Epidermal melanocyte (primary cell): Measurements from ENCODE around the gene GNPAT.

Experiments
- DNase-seq: peaks from one replicate; pipeline ENCODE4 v3.0.0; 2011; ENCODE audit warnings: low spot score; ENCODE audit not compliant: insufficient read length

The GNPAT gene

DNA sequence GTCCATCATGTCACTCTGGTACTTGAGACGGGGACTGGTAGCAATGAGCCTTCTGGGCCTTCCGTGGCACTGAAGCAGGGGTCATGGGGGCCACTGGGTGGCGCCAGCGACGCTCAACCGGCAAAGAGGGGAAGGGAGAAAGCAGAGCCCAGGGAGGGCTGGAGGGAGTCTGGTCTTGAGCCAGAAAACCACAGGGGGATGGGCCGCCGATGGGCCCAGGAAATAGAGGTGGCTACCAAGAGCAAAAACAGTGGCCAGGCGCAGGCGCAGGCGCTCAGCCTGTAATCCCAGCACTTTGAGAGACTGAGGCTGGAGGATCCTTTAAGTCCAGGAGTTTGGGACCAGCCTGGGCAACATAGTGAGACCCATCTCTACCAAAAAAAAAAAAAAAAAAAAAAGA is 74.9 kb downstream of the GNPAT start:
- DNase-seq: no peak

DNA sequence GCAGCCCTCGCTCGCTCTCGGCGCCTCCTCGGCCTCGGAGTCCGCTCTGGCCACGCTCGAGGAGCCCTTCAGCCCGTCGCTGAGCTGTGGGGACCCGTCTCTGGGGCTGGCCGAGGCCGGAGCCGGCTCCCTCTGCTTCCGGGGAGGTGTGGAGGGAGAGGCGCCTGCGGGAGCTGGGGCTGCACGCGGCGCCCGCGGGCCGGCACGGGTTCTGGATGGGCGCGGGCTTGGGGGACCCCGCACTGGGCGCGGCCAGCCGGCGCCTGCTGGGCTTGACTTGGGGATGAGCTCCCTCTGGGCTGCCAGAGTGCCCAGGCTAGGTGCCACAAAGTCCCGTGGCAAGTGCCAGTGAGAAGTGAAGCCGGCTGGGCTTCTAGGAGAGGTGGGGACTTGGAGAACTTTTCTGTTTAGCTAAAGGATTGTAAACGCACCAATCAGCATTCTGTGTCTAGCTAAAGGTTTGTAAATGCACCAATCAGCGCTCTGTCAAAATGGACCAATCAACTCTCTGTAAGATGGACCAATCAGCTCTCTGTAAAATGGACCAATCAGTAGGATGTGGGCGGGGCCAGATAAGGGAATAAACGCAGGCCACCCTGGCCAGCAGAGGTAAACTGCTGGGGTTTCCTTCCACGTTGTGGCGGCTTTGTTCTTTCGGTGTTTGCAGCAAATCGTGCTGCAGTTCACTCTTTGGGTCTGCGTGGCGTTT is 76.4 kb downstream of the GNPAT start:
- no peak for DNase-seq

DNA sequence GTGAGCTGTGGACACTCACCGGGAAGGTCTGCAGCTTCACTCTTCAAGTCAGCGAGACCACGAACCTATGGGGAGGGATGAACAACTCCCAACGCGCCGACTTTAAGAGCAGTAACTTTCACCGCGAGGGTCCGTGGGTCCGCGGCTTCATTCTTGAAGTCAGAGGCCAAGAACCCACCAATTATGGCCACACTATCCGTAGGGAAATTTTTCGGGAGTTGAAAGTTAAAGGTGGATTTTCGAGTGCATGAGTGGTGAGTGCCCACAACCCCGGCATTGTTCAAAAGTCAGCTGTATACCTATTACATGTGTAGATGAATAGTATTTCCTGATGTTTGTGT is 77.0 kb downstream of the GNPAT start:
- no peak for DNase-seq

DNA sequence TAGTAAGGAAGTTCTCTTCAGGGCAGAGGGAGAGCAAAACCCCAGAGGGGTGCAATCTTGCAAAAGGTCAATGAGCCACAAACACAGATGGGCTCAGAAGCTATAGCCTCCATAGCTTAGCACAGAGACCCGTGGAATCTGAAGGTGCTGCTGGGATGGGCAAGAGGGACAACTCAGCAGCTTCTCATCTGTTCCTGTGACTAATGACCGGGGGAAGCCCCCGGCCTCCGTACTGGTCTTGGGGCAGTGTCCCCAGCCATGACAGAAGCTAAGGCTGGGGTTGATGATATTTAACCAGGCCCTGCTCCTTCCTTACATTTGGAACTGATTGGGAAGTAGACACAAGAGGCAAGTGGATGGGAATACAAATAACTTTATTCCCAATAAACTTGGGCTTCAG is 77.6 kb downstream of the GNPAT start:
- no peak for DNase-seq

DNA sequence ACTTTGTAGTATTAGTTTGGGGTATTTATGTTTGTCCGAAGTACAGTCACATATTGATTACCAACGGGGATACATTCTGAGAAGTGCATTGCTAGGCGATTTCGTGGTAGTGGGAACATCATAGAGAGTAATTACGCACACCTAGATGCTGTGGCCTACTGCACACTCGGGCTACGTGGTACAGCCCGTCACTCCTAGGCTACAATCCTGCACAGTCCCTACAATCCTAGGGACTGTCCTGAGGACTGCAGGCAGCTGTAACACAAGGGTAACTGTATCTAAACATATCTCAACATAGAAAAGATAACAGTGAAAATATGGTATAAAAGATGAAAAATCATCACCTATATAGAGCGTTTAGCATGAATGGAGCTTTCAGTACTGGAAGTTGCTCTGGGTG is 78.1 kb downstream of the GNPAT start:
- no peak for DNase-seq

DNA sequence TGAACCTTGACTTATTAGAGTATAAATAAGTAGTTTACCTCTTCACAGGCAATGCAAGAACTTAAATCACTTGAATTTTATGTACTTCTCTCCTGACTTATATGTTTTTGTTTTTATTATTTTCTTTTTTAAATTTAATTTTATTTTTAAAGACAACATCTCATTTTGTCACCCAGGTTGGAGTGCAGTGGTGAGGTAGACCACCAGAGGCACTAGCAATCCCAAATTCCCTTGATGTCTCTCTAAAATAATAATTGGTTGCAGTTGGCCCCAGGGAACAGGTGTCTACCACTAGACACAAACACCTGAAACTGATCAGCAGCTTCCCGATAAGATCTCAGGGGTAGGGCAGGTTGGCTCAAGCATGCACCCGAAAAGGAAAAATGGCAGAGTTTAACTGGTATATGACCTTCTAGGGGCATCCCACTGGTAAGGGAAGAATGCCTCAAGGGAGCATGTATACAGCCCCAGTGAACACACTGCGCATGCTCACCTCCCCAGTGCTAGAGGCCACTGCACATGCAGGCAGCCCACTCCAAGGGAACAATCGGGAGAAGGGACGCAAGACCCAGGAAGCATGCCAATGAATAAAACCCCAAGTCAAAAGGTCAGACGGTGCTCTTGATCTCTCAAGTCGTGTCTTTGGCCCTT is 82.0 kb downstream of the GNPAT start:
- DNase-seq: no peak

DNA sequence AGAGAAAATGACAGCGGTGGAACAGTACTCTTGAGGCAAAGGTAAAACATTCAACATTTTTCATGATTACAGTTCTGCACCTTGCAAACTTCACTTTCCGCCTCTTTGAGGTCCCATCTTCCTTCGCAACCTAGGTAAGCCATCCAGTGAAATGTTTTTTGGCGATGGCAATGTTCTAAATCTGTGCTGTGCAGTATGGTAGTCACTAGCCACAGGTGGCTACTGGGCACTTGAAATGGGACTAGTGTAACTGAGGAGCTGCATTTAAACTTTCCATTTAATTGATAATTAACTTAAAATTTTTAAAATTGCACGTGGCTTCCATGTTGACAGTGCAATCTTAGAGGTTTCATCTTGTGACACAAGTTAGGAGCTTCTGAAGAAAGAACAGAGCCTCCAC is 83.6 kb downstream of the GNPAT start:
- DNase-seq: no peak

DNA sequence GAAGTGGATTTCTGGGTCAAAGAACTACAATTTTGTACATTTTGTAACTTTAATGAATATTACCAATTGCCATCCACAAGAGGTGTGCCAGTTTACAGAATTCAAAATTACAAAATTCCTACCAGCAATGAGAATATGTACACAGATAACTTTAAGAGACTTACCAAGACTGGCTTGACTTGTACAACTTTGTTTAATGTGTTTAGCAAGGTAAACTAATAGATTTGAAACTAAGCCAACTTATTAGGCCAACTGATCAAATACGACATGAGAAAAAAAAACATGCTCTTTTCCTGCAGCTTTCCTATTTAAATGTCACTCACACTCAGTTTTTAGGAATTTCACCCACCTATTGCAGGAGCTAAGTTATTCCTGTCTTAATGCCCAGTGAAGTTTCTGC is 85.2 kb downstream of the GNPAT start:
- no peak for DNase-seq
